ENCODE measurements around the gene ZMYND8.
"Not testable (repeated sequence)": the region's sequence is repeated elsewhere in the genome, so short reads cannot be mapped to it uniquely, and the experiment has no call there.

Gene ZMYND8

GRCh38 chr20:47370850-47371782, 14.6 kb upstream of the ZMYND8 start:
- DNase-seq, result no peak

GRCh38 chr20:47370214-47370613, 13.7 kb upstream of the ZMYND8 start:
- no peak for DNase-seq

- no peak for DNase-seq
Measured at GRCh38 chr20:47368301-47368700, 11.8 kb upstream of the ZMYND8 start.

- not testable (repeated sequence) for DNase-seq
Measured at GRCh38 chr20:47366301-47366700, 9.8 kb upstream of the ZMYND8 start.

GRCh38 chr20:47365023-47365764, 8.7 kb upstream of the ZMYND8 start:
- DNase-seq, result no peak

- DNase-seq, result no peak
Measured at GRCh38 chr20:47362361-47363219, 6.1 kb upstream of the ZMYND8 start.

GRCh38 chr20:47361057-47361915, 4.8 kb upstream of the ZMYND8 start:
- peak; percentile 29 to 58 for DNase-seq

GRCh38 chr20:47360297-47361056, 4.0 kb upstream of the ZMYND8 start:
- DNase-seq, result peak; percentile 93 to 96

GRCh38 chr20:47359530-47360296, 3.2 kb upstream of the ZMYND8 start:
- no peak for DNase-seq

GRCh38 chr20:47358672-47359529, 2.4 kb upstream of the ZMYND8 start:
- peak; percentile 85 to 93 for DNase-seq

GRCh38 chr20:47358039-47358671, 1.7 kb upstream of the ZMYND8 start:
- DNase-seq, result no peak

- DNase-seq, result peak; percentile 87 to 92
Measured at GRCh38 chr20:47357296-47358038, 968 bp upstream of the ZMYND8 start.

- DNase-seq, result no peak
Measured at GRCh38 chr20:47356220-47356525, 326 bp downstream of the ZMYND8 start.

GRCh38 chr20:47355489-47356219, 845 bp downstream of the ZMYND8 start:
- peak; percentile 35 to 58 for DNase-seq

- DNase-seq, result peak; percentile 36 to 43
Measured at GRCh38 chr20:47354714-47355488, 1.6 kb downstream of the ZMYND8 start.

GRCh38 chr20:47354464-47354713, 2.1 kb downstream of the ZMYND8 start:
- DNase-seq, result no peak

All from inflammatory macrophage (primary cell).